HepG2 (cell line): ENCODE data around the gene TIMM17A. TPM values are rescaled to one million over a fixed set of nuclear protein-coding genes. Genes with fewer than 3 reads are reported as not detected.

ENCODE experiments used
- ATAC-seq: fragments of 200-7000 bp; cut with Tn5 transposase; 3 replicates; pipeline ENCODE4 v1.9.1; 2020; ENCODE audit warnings: mild to moderate bottlenecking, moderate library complexity
- BruUV-seq: library from RNA; stranded (reverse); fragments of 400-500 nt; replicated peaks from 2 replicates; lab custom pipeline; 2021; lab: Mats Ljungman, UMichigan
- CTCF ChIA-PET: fragments of 300-600 bp; formaldehyde crosslinking; extraction: SDS; loops from one replicate; lab custom pipeline; 2021; ENCODE audit warnings: low total read pairs, inconsistent platforms, low intra/inter-chr PET ratio; lab: Yijun Ruan, JAX
- POLR2A ChIA-PET: fragments of 350-600 bp; sonication (Branson Sonifier 250); formaldehyde crosslinking; loops from one replicate; lab custom pipeline; 2020; ENCODE audit warnings: antibody characterized with exemption, inconsistent platforms; lab: Yijun Ruan, JAX
- DNase-seq: peaks from one replicate; pipeline ENCODE4 v3.0.0-alpha.2; 2015; ENCODE audit warnings: low spot score
- FAIRE-seq: peaks from 3 replicates; lab custom pipeline; 2011; peaks lifted over from hg19 to GRCh38; lab: Jason Lieb, UNC
- H2AFZ ChIP-seq: one replicate; pipeline ENCODE4 v1.6.1; 2011; ENCODE audit warnings: low read length, inconsistent platforms
- H3K27ac ChIP-seq: fragments of 300-600 bp; 3 replicates; pipeline ENCODE4 v1.8.0; 2011; ENCODE audit warnings: mixed run types, mild to moderate bottlenecking, mixed read lengths, low read length, inconsistent platforms; ENCODE audit not compliant: insufficient read depth; ENCODE audit errors: extremely low read length
- H3K27me3 ChIP-seq, 2 experiments: fragments of 200-600 bp in 1 of 2; 2 replicates in 1 of 2; 3 replicates in 1 of 2; pipeline versions ENCODE4 v1.6.0 to v1.8.0; 2011; ENCODE audit warnings: low read length in 2 of 2, mild to moderate bottlenecking in 2 of 2, moderate library complexity in 2 of 2, inconsistent platforms in 1 of 2; ENCODE audit not compliant: insufficient read depth in 2 of 2, control insufficient read depth in 1 of 2
- H3K36me3 ChIP-seq, 2 experiments: fragments of 200-600 bp in 1 of 2; replicated peaks in 1 of 2; 2 replicates in 1 of 2; 3 replicates in 1 of 2; pipeline versions ENCODE4 v1.5.1 to v1.8.0; 2011; ENCODE audit warnings: low read length in 2 of 2, inconsistent platforms in 1 of 2; ENCODE audit not compliant: insufficient read depth in 2 of 2, control insufficient read depth in 1 of 2
- H3K4me1 ChIP-seq: 2 replicates; pipeline ENCODE4 v1.5.1; 2012; ENCODE audit warnings: low read length, inconsistent platforms; ENCODE audit not compliant: insufficient read depth
- H3K4me2 ChIP-seq: 2 replicates; pipeline ENCODE4 v1.6.0; 2011; ENCODE audit warnings: low read depth, low read length, inconsistent platforms
- H3K4me3 ChIP-seq, 3 experiments: fragments of 200-600 bp in 1 of 3; sonication (generic), shearing (Covaris generic) in 1 of 3; replicated peaks in 1 of 3; 2 replicates each; pipeline ENCODE4 v1.5.1; 2011 to 2016; ENCODE audit warnings: low read length in 3 of 3, inconsistent platforms in 2 of 3, low read depth in 2 of 3, mild to moderate bottlenecking in 2 of 3, control low read depth in 1 of 3, mixed read lengths in 1 of 3; ENCODE audit not compliant: insufficient read depth in 1 of 3
- H3K79me2 ChIP-seq: one replicate; pipeline ENCODE4 v1.6.1; 2011; ENCODE audit warnings: low read length, inconsistent platforms; ENCODE audit not compliant: insufficient read depth
- H3K9ac ChIP-seq: 2 replicates; pipeline ENCODE4 v1.6.0; 2011; ENCODE audit warnings: mild to moderate bottlenecking, low read depth, low read length, inconsistent platforms; ENCODE audit not compliant: insufficient read depth
- H3K9me3 ChIP-seq: 2 replicates; pipeline ENCODE4 v1.5.1; 2012; ENCODE audit warnings: mild to moderate bottlenecking, low read length
- H4K20me1 ChIP-seq: 2 replicates; pipeline ENCODE4 v1.6.0; 2011; ENCODE audit warnings: inconsistent platforms, mild to moderate bottlenecking, low read length, moderate library complexity; ENCODE audit not compliant: insufficient read depth
- ARHGAP35 ChIP-seq: sonication (generic); formaldehyde crosslinking; IDR thresholded peaks from 2 replicates; pipeline ENCODE4 v1.9.0; 2022; ENCODE audit warnings: mild to moderate bottlenecking, inconsistent platforms, moderate library complexity, missing genetic modification reagents, borderline replicate concordance
- ATF4 ChIP-seq, 2 experiments: fragments of 450-650 bp in 1 of 2; sonication (generic) in 1 of 2; formaldehyde crosslinking; IDR thresholded peaks; 2 replicates each; pipeline versions ENCODE4 v1.5.0 to v1.8.0; 2020 to 2022; ENCODE audit warnings: mild to moderate bottlenecking in 1 of 2, missing genetic modification reagents in 1 of 2
- CREM ChIP-seq, 2 experiments: sonication (generic) in 1 of 2; formaldehyde crosslinking in 1 of 2; IDR thresholded peaks; 2 replicates each; pipeline versions ENCODE4 v1.4.0 to v1.6.1; 2016 to 2020; ENCODE audit warnings: antibody characterized with exemption in 1 of 2, mild to moderate bottlenecking in 1 of 2, missing genetic modification reagents in 1 of 2
- HBP1 ChIP-seq: IDR thresholded peaks from 2 replicates; pipeline ENCODE4 v1.6.1; 2016; ENCODE audit warnings: low read depth, control low read depth
- KDM1A ChIP-seq: IDR thresholded peaks from 2 replicates; pipeline ENCODE4 v1.6.1; 2016; ENCODE audit warnings: missing compliant biosample characterization
- MATR3 ChIP-seq: sonication (generic); formaldehyde crosslinking; IDR thresholded peaks from 2 replicates; pipeline ENCODE4 v1.4.0; 2020; ENCODE audit warnings: missing genetic modification reagents
- MED8 ChIP-seq: sonication (generic); formaldehyde crosslinking; IDR thresholded peaks from 2 replicates; pipeline ENCODE4 v1.8.1; 2023; ENCODE audit warnings: mild to moderate bottlenecking, missing genetic modification reagents; ENCODE audit not compliant: insufficient replicate concordance
- MTA1 ChIP-seq: sonication (generic); formaldehyde crosslinking; IDR thresholded peaks from 2 replicates; pipeline ENCODE4 v1.4.0; 2020; ENCODE audit warnings: missing genetic modification reagents, mild to moderate bottlenecking, borderline replicate concordance
- NPAS2 ChIP-seq: sonication (generic); formaldehyde crosslinking; IDR thresholded peaks from 2 replicates; pipeline ENCODE4 v1.8.0; 2022; ENCODE audit warnings: mild to moderate bottlenecking, missing genetic modification reagents, borderline replicate concordance
- SMARCC2 ChIP-seq: fragments of 450-650 bp; IDR thresholded peaks from 2 replicates; pipeline ENCODE4 v1.6.1; 2017; ENCODE audit warnings: antibody characterized with exemption, mild to moderate bottlenecking
- ZNF160 ChIP-seq: sonication (generic); formaldehyde crosslinking; IDR thresholded peaks from 2 replicates; pipeline ENCODE4 v1.8.0; 2022; ENCODE audit warnings: mild to moderate bottlenecking, inconsistent platforms, missing genetic modification reagents
- ZNF30 ChIP-seq: sonication (generic); formaldehyde crosslinking; IDR thresholded peaks from 2 replicates; pipeline ENCODE4 v1.5.0; 2020; ENCODE audit warnings: mild to moderate bottlenecking, missing genetic modification reagents
- ZNF329 ChIP-seq: sonication (generic); formaldehyde crosslinking; IDR thresholded peaks from 2 replicates; pipeline ENCODE4 v1.9.0; 2021; ENCODE audit warnings: low read depth, mild to moderate bottlenecking, missing genetic modification reagents
- ZNF605 ChIP-seq: sonication (generic); formaldehyde crosslinking; IDR thresholded peaks from 2 replicates; pipeline ENCODE4 v1.8.0; 2022; ENCODE audit warnings: mild to moderate bottlenecking, missing genetic modification reagents
- WGBS: methylation state at CpG from one replicate; pipeline ENCODE4 v1.1.6; 2017; ENCODE audit warnings: low lambda C conversion rate; 5-methylcytosine and 5-hydroxymethylcytosine counted together
- in situ Hi-C: cut with HindIII; loops from 2 replicates; pipeline ENCODE4 v1.10.0; 2017; ENCODE audit warnings: low pct_unique_long_range_greater_than_20kb; ENCODE audit not compliant: extremely low pct_ligation_motif_present
- intact Hi-C: fragments of 100-400 bp; cut with micrococcal nuclease; formaldehyde crosslinking; loops from one replicate; pipeline ENCODE4 v1.10.0; 2022; ENCODE audit not compliant: unreplicated experiment
- polyA plus RNA-seq, 8 experiments: library from polyadenylated mRNA; depleted of rRNA in 3 of 8; stranded (reverse) in 7 of 8; unstranded in 1 of 8; fragments of >200 nt; fragmentation: Illumina TruSeq in 4 of 8; extraction: Trizol in 4 of 8; gene quantifications; 2 replicates each; pipeline versions ENCODE4 v1.2.1 to v1.2.3, GENCODE V29; 2011 to 2016; ENCODE audit warnings: low read depth in 4 of 8, missing spikeins in 1 of 8, mixed read lengths in 1 of 8; ENCODE audit not compliant: insufficient read depth in 1 of 8
- total RNA-seq, 5 experiments: library from RNA; depleted of rRNA; stranded (reverse); fragments of >200 nt; fragmentation: Illumina TruSeq; extraction: Trizol; gene quantifications; 2 replicates each; pipeline ENCODE4 v1.2.3, GENCODE V29; 2016; ENCODE audit warnings: low read depth in 1 of 5
- TF ChIP-seq, protein P1 (sequence below): IDR thresholded peaks from 2 replicates; pipeline ENCODE4 v1.6.1; 2018; ENCODE audit warnings: missing genetic modification reagents, mild to moderate bottlenecking, missing compliant biosample characterization

TIMM17A gene
- total and polyA plus RNA-seq, 2 of the 13 experiments (the other 11 are each of a cell fraction or from before 2014, with no cell fraction given): 50.8 to 97.8 TPM

DNA sequence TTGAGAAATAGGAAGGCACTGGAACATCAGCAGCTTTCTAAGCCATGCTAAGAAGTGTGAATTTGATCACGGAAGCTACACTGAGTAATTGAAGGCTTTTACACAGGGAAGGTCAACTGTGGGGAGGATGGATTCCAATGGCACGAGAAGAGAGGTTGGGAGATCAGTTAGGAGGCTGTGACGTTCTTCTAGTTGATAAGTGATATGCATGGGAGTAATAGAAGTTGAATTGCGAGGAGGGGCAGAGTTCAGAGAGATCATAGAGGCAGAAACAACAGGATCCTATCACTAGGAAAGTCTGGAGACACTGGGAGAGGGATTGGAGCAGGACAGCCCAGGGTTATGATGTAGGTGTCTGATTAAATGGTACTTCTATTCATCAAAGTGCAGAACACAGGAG, 25.2 kb upstream of the TIMM17A start (continued):
- TF ChIP-seq HBP1: no peak
- no peak for TF ChIP-seq ZNF605
- TF ChIP-seq MTA1 (CRISPR knock-in tag): no peak
- no peak for TF ChIP-seq NPAS2 (CRISPR knock-in tag)
- TF ChIP-seq, all 625 proteins: peak for 0

GRCh38 chr1:201930803-201931202, 24.5 kb upstream of the TIMM17A start:
- H3K9me3 ChIP-seq: no peaks in the 10 kb centered on the region
- POLR2A ChIA-PET: no interaction called here
- no peaks in the 10 kb centered on the region for H3K79me2 ChIP-seq
- H3K4me1 ChIP-seq: peaks cover 15% of the 10 kb centered on the region
- H3K27me3 ChIP-seq: no peaks in the 10 kb centered on the region; a peak in 1 of 5 replicates
- H3K4me3 ChIP-seq: no peak overlapping the region
- FAIRE-seq: no peak
- intact Hi-C loops (no loop called here), in situ Hi-C loops (no loop called here)
- no peak overlapping the region for H3K9ac ChIP-seq
- TF ChIP-seq KDM1A (CRISPR knock-in tag) (no peak), MED8 (CRISPR knock-in tag) (no peak), ARHGAP35 (CRISPR knock-in tag) (no peak), ZNF329 (CRISPR knock-in tag) (no peak), ATF4 (CRISPR knock-in tag; IDR thresholded peaks at IDR 0.05) (no peak), CREM (IDR thresholded peaks at IDR 0.05) (no peak), CREM (CRISPR knock-in tag; IDR thresholded peaks at IDR 0.05) (no peak), ZNF160 (CRISPR knock-in tag) (no peak), ZNF30 (CRISPR knock-in tag) (no peak), SMARCC2 (no peak), MATR3 (CRISPR knock-in tag) (no peak)
- TF ChIP-seq, protein P1, sequence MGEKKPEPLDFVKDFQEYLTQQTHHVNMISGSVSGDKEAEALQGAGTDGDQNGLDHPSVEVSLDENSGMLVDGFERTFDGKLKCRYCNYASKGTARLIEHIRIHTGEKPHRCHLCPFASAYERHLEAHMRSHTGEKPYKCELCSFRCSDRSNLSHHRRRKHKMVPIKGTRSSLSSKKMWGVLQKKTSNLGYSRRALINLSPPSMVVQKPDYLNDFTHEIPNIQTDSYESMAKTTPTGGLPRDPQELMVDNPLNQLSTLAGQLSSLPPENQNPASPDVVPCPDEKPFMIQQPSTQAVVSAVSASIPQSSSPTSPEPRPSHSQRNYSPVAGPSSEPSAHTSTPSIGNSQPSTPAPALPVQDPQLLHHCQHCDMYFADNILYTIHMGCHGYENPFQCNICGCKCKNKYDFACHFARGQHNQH: no peak
- no TSS peak for BruUV-seq
- no peak for DNase-seq
- no peaks in the 10 kb centered on the region for H4K20me1 ChIP-seq
- no peak overlapping the region for H2AFZ ChIP-seq
- CTCF ChIA-PET: no interaction called here
- H3K36me3 ChIP-seq: no peaks in the 10 kb centered on the region
- no peak overlapping the region for H3K27ac ChIP-seq
- ATAC-seq: no peak
- 16% methylated on average over 5 of the region's 5 CpGs for WGBS
- no peak overlapping the region for H3K4me2 ChIP-seq
